NCI-H2107 treated with DMSO at 0.1 percent for 48 hours (cell line): ENCODE measurements around the gene FEZ2.
A peak's percentile ranks its signal among the peaks of the same experiment; 100 is the strongest.
"Not testable (repeated sequence)": the region's sequence is repeated elsewhere in the genome, so short reads cannot be mapped to it uniquely, and the experiment has no call there.

Experiments
- DNase-seq: peaks from one replicate; lab custom pipeline; 2025; ENCODE audit not compliant: unreplicated experiment; lab: John Stamatoyannopoulos, UW

FEZ2 gene, protein sequence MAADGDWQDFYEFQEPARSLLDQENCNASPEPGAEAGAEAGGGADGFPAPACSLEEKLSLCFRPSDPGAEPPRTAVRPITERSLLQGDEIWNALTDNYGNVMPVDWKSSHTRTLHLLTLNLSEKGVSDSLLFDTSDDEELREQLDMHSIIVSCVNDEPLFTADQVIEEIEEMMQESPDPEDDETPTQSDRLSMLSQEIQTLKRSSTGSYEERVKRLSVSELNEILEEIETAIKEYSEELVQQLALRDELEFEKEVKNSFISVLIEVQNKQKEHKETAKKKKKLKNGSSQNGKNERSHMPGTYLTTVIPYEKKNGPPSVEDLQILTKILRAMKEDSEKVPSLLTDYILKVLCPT

GRCh38 chr2:36597532-36598377, at the start of gene FEZ2:
Gene FEZ2 (minus strand): TSS chr2:36598168. CDS start chr2:36598142, 26 bp downstream.
- DNase-seq: peak; percentile 8

DNA sequence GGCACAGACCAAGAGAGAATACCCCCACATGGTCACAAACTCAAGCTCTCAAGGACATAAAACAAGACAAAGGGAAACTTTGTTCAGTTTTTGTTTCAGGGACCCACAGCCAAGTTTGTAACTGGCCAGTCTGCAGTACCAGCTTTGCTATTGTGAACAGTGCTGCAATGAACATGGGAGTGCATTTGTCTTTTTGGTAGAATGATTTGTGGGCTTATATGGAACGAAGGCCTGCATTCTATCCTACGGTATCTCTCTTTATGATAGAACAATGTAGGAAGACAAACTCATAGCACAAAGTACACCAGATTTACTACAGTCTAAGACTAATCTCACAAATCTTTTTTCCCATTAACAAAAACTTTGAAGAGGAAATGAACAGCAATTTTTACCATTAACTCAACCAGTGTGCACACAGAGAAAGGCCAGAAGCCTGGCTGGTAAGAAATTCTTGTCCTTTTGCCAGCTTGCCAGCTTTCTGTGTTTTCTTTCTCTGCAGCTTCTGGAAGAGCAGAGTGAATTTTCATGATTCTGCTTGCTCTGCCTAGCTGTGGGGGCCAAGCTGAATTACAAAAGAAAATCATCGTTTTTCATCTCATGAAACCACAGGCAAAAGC, 37.1 kb upstream of the FEZ2 start:
- DNase-seq: no peak

- DNase-seq: no peak
Observed at GRCh38 chr2:36633470-36634092, 35.6 kb upstream of the FEZ2 start.

DNA sequence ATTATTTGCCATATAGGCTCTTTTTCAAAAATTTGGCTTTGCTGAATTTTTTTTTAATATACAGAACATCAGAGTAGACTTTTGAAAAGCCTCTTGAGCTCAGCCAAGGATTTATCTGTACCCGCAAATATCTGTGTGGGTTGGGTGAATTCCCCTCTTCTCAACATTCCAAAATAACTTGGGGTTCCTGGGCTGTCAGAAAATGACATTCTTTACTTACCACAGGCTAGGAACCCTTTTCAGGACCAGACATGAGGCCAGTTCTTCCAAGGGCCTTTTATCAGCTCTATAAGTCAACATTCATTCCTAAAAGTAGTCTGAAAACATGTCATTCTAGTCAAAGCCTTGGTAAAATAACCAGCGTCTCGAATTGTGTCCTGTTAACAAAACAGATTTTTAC, 28.8 kb upstream of the FEZ2 start:
- DNase-seq: no peak

- no peak for DNase-seq
Observed at GRCh38 chr2:36626071-36626470, 28.1 kb upstream of the FEZ2 start.

- no peak for DNase-seq
Observed at GRCh38 chr2:36625304-36625703, 27.3 kb upstream of the FEZ2 start.

DNA sequence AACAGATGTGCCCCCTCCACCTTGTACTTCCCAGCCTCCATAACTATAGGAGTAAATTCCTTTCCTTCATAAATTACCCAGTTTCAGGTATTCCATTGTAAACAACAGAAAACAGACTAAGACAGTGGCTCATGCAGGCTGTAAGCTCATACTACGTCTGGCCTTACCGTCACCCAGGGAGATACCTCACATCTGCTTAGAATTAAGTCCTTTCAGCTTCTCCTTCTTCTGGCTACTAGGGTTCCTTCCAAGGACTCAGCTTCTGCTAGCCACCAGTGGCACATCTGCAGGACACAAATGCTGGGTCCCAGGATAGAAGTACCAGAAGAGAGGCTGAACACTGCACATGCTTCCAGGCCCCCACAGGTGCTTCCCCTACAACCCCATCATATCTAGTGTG, 22.4 kb upstream of the FEZ2 start:
- no peak for DNase-seq

DNA sequence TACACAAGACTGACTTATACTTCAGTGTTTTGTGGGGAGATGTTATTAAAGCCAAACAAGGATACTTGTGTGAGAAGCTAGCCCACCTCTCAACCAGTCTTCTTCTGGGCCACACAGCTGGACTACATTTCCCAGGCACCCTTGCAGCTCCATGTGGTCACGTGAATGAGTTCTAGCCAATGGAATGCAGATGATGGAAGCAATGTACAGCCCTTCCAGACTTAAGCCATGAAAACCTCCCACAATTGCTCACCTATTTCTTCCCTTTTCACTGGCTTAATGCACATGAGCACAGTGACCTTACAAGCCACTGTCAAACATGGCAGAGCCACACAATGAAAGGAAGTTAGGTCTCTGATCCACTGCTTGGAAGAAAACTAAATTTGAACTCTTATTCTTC, 20.4 kb upstream of the FEZ2 start:
- DNase-seq: no peak

DNA sequence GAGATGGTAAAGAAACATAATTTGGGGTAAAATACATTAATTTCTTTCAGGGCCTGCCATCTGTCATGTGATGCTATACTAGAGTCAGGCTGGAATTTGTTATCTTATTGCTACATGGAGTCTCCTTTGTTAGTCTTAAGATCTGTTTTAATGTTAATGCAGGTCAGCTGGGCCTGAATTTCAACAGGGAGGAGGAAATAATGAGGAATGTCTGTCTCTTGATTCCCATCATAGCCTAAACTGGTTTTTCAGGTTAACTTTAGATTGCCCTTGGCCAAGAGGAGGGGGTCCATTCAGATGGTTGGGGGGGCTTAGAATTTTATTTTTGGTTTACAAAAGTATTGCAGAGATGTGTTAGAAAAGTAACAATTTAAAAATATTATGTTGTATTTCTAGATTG, 19.0 kb upstream of the FEZ2 start:
- no peak for DNase-seq

DNA sequence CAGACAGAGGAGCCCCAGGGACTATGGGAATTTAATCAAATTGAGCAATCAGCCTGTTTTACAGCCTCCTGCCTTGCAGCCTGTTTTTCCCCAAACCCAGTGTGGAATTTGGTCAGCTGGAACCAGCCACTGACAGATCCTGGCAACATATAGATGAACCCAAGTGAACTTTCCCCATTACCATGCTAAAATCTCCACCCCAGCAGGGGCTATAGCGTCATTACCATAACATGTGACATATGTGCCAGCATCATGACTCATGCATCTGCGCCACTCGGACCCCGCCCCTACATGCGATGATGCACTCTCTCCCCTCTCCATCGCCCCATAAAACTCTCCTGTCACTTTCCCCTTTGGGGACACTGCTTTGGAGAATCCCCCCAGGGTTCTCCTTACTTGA, 17.3 kb upstream of the FEZ2 start:
- DNase-seq: no peak

GRCh38 chr2:36613801-36614200, 15.8 kb upstream of the FEZ2 start:
- no peak for DNase-seq

GRCh38 chr2:36611316-36611990, 13.5 kb upstream of the FEZ2 start:
- no peak for DNase-seq

GRCh38 chr2:36609507-36609906, 11.5 kb upstream of the FEZ2 start:
- no peak for DNase-seq

GRCh38 chr2:36607947-36608346, 10.0 kb upstream of the FEZ2 start:
- DNase-seq: no peak

DNA sequence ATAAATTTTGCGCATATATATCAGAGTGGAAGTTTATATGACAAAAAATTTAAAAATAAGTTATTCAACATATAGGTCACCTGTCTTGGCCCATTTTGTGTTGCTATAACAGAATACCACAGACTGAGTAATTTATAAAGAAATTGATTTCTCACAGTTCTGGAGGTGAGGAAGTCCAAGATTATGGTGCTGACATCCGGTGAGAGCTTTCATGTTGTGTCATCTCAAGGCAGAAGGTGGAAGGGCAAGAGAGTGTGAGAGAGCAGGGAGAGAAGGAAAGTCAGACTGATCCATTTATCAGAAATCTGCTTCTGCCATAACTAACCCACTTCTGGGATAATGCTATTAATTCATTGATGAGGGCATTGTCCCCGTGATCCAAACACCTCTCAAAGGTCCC, 9.0 kb upstream of the FEZ2 start:
- no peak for DNase-seq

- DNase-seq: no peak
Observed at GRCh38 chr2:36605273-36605672, 7.3 kb upstream of the FEZ2 start.

DNA sequence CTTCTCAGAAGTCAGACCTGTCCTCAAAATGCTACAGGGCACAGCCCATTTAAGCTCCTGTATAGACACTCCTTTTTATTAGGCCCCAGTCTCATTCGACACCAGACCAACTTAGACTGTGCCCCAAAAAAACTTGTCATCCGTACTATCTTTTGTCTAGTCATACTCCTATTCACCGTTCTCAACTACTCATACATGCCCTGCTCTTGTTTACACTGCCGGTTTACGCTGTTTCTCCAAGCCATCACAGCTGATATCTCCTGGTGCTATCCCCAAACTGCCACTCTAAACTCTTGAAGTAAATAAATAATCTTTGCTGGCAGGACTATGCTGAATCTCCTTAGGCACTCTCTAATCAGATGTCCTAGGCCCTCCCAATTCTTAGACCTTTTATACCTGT, 5.7 kb upstream of the FEZ2 start:
- DNase-seq: not testable (repeated sequence)

DNA sequence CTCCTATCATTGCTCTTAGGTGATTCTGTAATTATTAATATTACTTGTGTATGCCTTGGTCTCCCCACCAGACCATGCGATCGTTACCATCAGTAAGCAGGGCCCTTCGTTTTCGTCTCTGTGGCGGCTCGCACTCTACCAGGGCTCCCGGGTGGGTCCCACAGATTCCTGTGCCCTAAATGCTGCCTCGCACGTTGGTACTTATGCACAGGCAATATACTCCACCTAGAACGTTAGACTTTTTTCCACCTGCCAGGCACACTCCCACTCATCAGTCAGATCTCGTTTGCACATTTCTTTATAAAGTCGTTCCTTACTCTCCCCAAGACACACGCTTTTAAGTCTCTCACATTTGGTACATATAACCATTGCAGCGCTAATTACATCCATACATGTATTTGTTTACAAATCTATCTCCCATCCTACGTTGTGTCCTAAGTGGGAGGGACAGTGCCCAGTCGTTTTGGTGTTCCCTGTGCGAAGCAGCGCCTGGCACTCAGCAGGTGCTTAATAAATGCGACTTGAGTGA, 901 bp downstream of the FEZ2 start:
- no peak for DNase-seq

GRCh38 chr2:36596397-36596796, 1.6 kb downstream of the FEZ2 start:
- no peak for DNase-seq

- no peak for DNase-seq
Observed at GRCh38 chr2:36594849-36595248, 3.1 kb downstream of the FEZ2 start.

DNA sequence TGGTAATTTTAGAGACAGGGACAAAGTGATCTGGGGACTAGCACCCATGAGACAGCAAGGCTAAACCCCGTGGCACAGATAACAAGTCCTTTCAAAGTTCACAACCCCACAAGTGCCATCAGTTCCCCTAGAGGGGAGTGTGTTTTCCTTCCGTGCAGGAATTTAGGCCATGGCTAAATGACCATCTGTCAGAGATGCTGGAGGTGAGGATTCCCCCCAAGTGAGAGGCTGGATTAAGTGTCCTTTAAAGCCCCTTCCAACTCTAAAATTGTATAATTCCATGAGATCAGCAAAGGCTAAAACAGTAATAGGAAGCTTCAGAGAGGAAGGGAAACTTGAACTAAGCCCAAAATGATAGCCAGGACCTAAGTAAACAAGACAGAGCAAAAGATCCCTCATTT, 8.7 kb downstream of the FEZ2 start:
- DNase-seq: no peak
